WERI-Rb-1 (cell line): ENCODE results near the gene TRIM32.

Experiments
- DNase-seq: peaks from one replicate; pipeline ENCODE4 v3.0.0-alpha.2; 2020
- H3K27ac ChIP-seq: fragments of 250-450 bp; sonication (Bioruptor Pico); 2 replicates; pipeline ENCODE4 v1.5.1; 2020; ENCODE audit warnings: mild to moderate bottlenecking, moderate library complexity
- H3K27me3 ChIP-seq: fragments of 250-450 bp; sonication (Bioruptor Pico); 2 replicates; pipeline ENCODE4 v1.5.1; 2021; ENCODE audit warnings: mild to moderate bottlenecking, low read depth, moderate library complexity; ENCODE audit not compliant: insufficient read depth, severe bottlenecking
- H3K36me3 ChIP-seq: fragments of 250-450 bp; sonication (Bioruptor Pico); 2 replicates; pipeline ENCODE4 v1.5.1; 2020; ENCODE audit warnings: mild to moderate bottlenecking, moderate library complexity
- H3K4me3 ChIP-seq: 2 replicates; pipeline ENCODE4 v1.5.1; 2011; ENCODE audit warnings: low read depth, mild to moderate bottlenecking, control low read depth, low read length
- H3K9me3 ChIP-seq: fragments of 250-450 bp; sonication (Bioruptor Pico); 2 replicates; pipeline ENCODE4 v1.5.1; 2021; ENCODE audit warnings: mild to moderate bottlenecking, moderate library complexity; ENCODE audit not compliant: severe bottlenecking
- TF ChIP-seq, protein P1 (sequence below): IDR thresholded peaks from 2 replicates; pipeline ENCODE4 v1.5.1; 2011; ENCODE audit warnings: low read depth, mild to moderate bottlenecking, control low read depth, inconsistent platforms, low read length

The TRIM32 gene

GRCh38 chr9:116687074-116687753, at the start of gene TRIM32:
TRIM32 (plus strand) TSS chr9:116687305; CDS start chr9:116697743, 10,438 bp downstream.
- peak within 1 kb of the TSS; percentile 68 for H3K27ac ChIP-seq
- TF ChIP-seq, protein P1, sequence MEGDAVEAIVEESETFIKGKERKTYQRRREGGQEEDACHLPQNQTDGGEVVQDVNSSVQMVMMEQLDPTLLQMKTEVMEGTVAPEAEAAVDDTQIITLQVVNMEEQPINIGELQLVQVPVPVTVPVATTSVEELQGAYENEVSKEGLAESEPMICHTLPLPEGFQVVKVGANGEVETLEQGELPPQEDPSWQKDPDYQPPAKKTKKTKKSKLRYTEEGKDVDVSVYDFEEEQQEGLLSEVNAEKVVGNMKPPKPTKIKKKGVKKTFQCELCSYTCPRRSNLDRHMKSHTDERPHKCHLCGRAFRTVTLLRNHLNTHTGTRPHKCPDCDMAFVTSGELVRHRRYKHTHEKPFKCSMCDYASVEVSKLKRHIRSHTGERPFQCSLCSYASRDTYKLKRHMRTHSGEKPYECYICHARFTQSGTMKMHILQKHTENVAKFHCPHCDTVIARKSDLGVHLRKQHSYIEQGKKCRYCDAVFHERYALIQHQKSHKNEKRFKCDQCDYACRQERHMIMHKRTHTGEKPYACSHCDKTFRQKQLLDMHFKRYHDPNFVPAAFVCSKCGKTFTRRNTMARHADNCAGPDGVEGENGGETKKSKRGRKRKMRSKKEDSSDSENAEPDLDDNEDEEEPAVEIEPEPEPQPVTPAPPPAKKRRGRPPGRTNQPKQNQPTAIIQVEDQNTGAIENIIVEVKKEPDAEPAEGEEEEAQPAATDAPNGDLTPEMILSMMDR = no peak
- peaks cover 12% of the 10 kb centered on the region for H3K9me3 ChIP-seq
- no peaks in the 10 kb centered on the region for H3K27me3 ChIP-seq
- H3K36me3 ChIP-seq = peaks cover 3% of the 10 kb centered on the region; the same call in 1 of the 2 replicates
- DNase-seq = peak; percentile 99
- H3K4me3 ChIP-seq = peak within 1 kb of the TSS; percentile 66

GRCh38 chr9:116639251-116639741, 47.8 kb upstream of the TRIM32 start:
- Histone ChIP-seq H3K4me3 (no peak overlapping the region), H3K27me3 (no peaks in the 10 kb centered on the region), H3K9me3 (no peaks in the 10 kb centered on the region), H3K36me3 (peaks cover 3% of the 10 kb centered on the region), H3K27ac (no peak overlapping the region)
- DNase-seq = no peak
- TF ChIP-seq, protein P1 = no peak

GRCh38 chr9:116641292-116642059, 45.6 kb upstream of the TRIM32 start:
- Histone ChIP-seq H3K27me3 (no peaks in the 10 kb centered on the region), H3K36me3 (peaks cover 3% of the 10 kb centered on the region), H3K9me3 (no peaks in the 10 kb centered on the region), H3K27ac (no peak overlapping the region), H3K4me3 (no peak overlapping the region)
- TF ChIP-seq, protein P1 = no peak
- no peak for DNase-seq

DNA sequence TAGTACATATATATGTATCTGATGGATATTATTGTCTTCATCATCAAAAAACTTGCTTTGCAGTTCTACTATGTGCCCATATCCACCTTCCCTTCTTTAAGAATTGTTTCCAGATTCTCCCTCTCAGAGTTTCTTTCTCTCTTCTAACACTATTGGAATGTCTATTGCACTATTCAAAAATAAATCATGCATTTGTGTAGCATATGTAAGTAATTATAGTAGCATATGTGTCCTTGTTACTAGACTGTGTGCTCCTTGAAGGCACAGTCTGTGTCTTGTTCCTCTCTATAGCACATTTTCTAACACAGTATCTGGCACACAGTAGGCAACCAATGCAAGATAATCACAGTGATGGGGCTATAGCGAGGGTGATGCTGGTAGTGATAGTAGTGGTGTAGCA, 43.4 kb upstream of the TRIM32 start:
- H3K4me3 ChIP-seq = no peak overlapping the region
- H3K36me3 ChIP-seq = peaks cover 7% of the 10 kb centered on the region
- no peaks in the 10 kb centered on the region for H3K27me3 ChIP-seq
- DNase-seq = no peak
- TF ChIP-seq, protein P1 = no peak
- H3K9me3 ChIP-seq = no peaks in the 10 kb centered on the region
- H3K27ac ChIP-seq = no peak overlapping the region

DNA sequence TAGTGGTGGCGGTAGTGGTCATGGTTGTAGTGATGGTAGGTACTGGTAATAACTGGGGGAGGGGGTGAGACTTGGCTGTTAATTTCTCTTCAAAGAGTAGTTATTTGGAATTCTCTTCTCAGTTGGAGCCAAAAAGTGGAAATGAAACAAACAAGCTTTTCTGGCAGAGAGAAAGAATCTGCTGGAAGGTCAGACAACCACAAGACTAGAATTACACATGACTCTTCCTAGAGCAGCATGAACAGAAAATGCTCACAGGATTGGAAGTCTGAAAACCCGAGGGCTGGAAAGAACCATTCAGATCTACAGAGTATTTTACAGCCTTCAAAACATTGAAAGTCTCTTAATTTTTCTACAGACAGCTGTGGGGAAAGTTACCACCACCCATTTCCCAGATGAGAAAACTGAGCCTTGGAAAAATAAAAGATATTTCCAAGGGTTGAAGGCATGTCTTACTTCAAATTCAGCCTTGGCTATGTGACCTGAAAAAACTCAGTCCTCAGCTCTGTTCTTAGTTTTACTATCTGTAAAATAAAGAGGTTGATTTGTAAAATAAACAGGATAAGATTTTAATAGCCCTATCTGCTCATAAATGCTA, 42.9 kb upstream of the TRIM32 start:
- H3K9me3 ChIP-seq = no peaks in the 10 kb centered on the region
- TF ChIP-seq, protein P1 = no peak
- peaks cover 12% of the 10 kb centered on the region for H3K36me3 ChIP-seq
- no peak overlapping the region for H3K4me3 ChIP-seq
- H3K27ac ChIP-seq = no peak overlapping the region
- no peak for DNase-seq
- H3K27me3 ChIP-seq = no peaks in the 10 kb centered on the region
